Right atrium auricular region (tissue), 2 donors: ENCODE measurements around the gene GAD1. TPM values are rescaled to one million over a fixed set of nuclear protein-coding genes. Genes with fewer than 3 reads are reported as not detected.

Experiments used
- DNase-seq: peaks from one replicate; pipeline ENCODE4 v3.0.0-alpha.2; 2019; ENCODE audit warnings: low spot score
- H3K27ac ChIP-seq, 2 donors: fragments of 200-600 bp; sonication (generic); 1 replicate in 1 of 2; 2 replicates in 1 of 2; pipeline ENCODE4 v1.5.1; 2016 to 2019
- H3K27me3 ChIP-seq, 2 donors: fragments of 200-600 bp; sonication (generic); one replicate each; pipeline versions ENCODE4 v1.5.1 to v1.6.0; 2017 to 2019
- H3K36me3 ChIP-seq: fragments of 200-600 bp; sonication (generic); one replicate; pipeline ENCODE4 v1.5.1; 2016
- H3K4me1 ChIP-seq, 2 donors: fragments of 200-600 bp; sonication (generic); one replicate each; pipeline versions ENCODE4 v1.5.1 to v1.6.0; 2017 to 2019
- H3K4me3 ChIP-seq, 2 donors: fragments of 200-600 bp; sonication (generic); 1 replicate in 1 of 2; 2 replicates in 1 of 2; pipeline ENCODE4 v1.5.1; 2017 to 2019; ENCODE audit warnings: mild to moderate bottlenecking in 1 of 2, moderate library complexity in 1 of 2
- H3K9me3 ChIP-seq, 2 donors: fragments of 200-600 bp; sonication (generic); one replicate each; pipeline ENCODE4 v1.5.1; 2019
- CTCF ChIP-seq, 2 donors: fragments of 200-600 bp; sonication (generic); IDR thresholded peaks; one replicate each; pipeline ENCODE4 v1.5.1; 2019; ENCODE audit warnings: antibody characterized with exemption in 2 of 2
- total RNA-seq, 2 donors: library from RNA; depleted of rRNA; stranded (reverse); fragments of >200 nt; gene quantifications; one replicate each; pipeline ENCODE4 v1.1.0, GENCODE V29; 2016

GAD1 gene
- total RNA-seq, 2 donors from 2014 or later, result not detected

GRCh38 chr2:170829036-170829435 is 12.3 kb downstream of the GAD1 start:
- Histone ChIP-seq H3K27ac (no peak overlapping the region), H3K4me1 (no peaks in the 10 kb centered on the region), H3K4me3 (no peak overlapping the region), H3K27me3 (peaks cover 0 to 2% of the 10 kb centered on the region in 2 donors), H3K9me3 (no peaks in the 10 kb centered on the region), H3K36me3 (no peaks in the 10 kb centered on the region)
- DNase-seq, result no peak
- TF ChIP-seq CTCF (IDR thresholded peaks at IDR 0.05), result no peak

GRCh38 chr2:170830166-170830565 is 13.5 kb downstream of the GAD1 start:
- H3K4me1 ChIP-seq, result no peaks in the 10 kb centered on the region
- no peak for DNase-seq
- H3K36me3 ChIP-seq, result no peaks in the 10 kb centered on the region
- H3K27me3 ChIP-seq, result no peaks in the 10 kb centered on the region
- TF ChIP-seq CTCF (IDR thresholded peaks at IDR 0.05), result no peak
- H3K9me3 ChIP-seq, result no peaks in the 10 kb centered on the region
- no peak overlapping the region for H3K4me3 ChIP-seq
- H3K27ac ChIP-seq, result no peak overlapping the region

- DNase-seq, result no peak
- TF ChIP-seq CTCF (IDR thresholded peaks at IDR 0.05), result no peak
- Histone ChIP-seq H3K27me3 (no peaks in the 10 kb centered on the region), H3K9me3 (no peaks in the 10 kb centered on the region), H3K36me3 (no peaks in the 10 kb centered on the region), H3K4me1 (no peaks in the 10 kb centered on the region), H3K27ac (no peak overlapping the region), H3K4me3 (no peak overlapping the region)
These were observed 14.4 kb downstream of the GAD1 start for GRCh38 chr2:170831115-170831514.

GRCh38 chr2:170836027-170836426 is 19.3 kb downstream of the GAD1 start:
- no peaks in the 10 kb centered on the region for H3K27me3 ChIP-seq

GRCh38 chr2:170840717-170841210 is 24.1 kb downstream of the GAD1 start:
- Histone ChIP-seq H3K27ac (no peak overlapping the region), H3K36me3 (no peaks in the 10 kb centered on the region), H3K4me1 (no peaks in the 10 kb centered on the region), H3K4me3 (no peak overlapping the region), H3K9me3 (peaks cover 0 to 4% of the 10 kb centered on the region in 2 donors), H3K27me3 (no peaks in the 10 kb centered on the region)
- TF ChIP-seq CTCF (IDR thresholded peaks at IDR 0.05), result no peak
- no peak for DNase-seq

More at GRCh38 chr2:170836027-170836426, 19.3 kb downstream of the GAD1 start:
- Histone ChIP-seq H3K36me3 (no peaks in the 10 kb centered on the region), H3K4me3 (no peak overlapping the region), H3K4me1 (no peaks in the 10 kb centered on the region), H3K9me3 (peaks cover 0 to 4% of the 10 kb centered on the region in 2 donors), H3K27ac (no peak overlapping the region)
- no peak for TF ChIP-seq CTCF (IDR thresholded peaks at IDR 0.05)
- no peak for DNase-seq

GRCh38 chr2:170842785-170843184 is 26.1 kb downstream of the GAD1 start:
- H3K27me3 ChIP-seq, result no peaks in the 10 kb centered on the region
- DNase-seq, result no peak
- no peaks in the 10 kb centered on the region for H3K36me3 ChIP-seq
- peaks cover 0 to 4% of the 10 kb centered on the region in 2 donors for H3K9me3 ChIP-seq
- H3K4me3 ChIP-seq, result no peak overlapping the region
- H3K27ac ChIP-seq, result no peak overlapping the region
- TF ChIP-seq CTCF (IDR thresholded peaks at IDR 0.05), result no peak
- no peaks in the 10 kb centered on the region for H3K4me1 ChIP-seq
